Spleen (tissue), 11 donors: ENCODE results near the gene RELA. TPM values are rescaled to one million over a fixed set of nuclear protein-coding genes. Genes with fewer than 3 reads are reported as not detected.

Experiments used
- DNase-seq: peaks from one replicate; pipeline ENCODE4 v3.0.0-alpha.2; 2020
- H3K27ac ChIP-seq, 8 donors: fragments of 200-600 bp; sonication (generic) in 7 of 8; 1 replicate in 4 of 8; 2 replicates in 4 of 8; pipeline versions ENCODE4 v1.5.0 to v1.8.0; 2016 to 2021; ENCODE audit warnings: inconsistent platforms in 4 of 8, mild to moderate bottlenecking in 4 of 8, moderate library complexity in 1 of 8
- H3K27me3 ChIP-seq, 7 donors: fragments of 200-600 bp; sonication (generic) in 6 of 7; replicated peaks in 1 of 7; 1 replicate in 4 of 7; 2 replicates in 3 of 7; pipeline versions ENCODE4 v1.5.0 to v1.8.0; 2016 to 2021; ENCODE audit warnings: inconsistent platforms in 3 of 7, mild to moderate bottlenecking in 1 of 7
- H3K36me3 ChIP-seq, 6 donors: fragments of 200-600 bp; sonication (generic) in 5 of 6; 1 replicate in 4 of 6; 2 replicates in 2 of 6; pipeline versions ENCODE4 v1.5.0 to v1.8.0; 2016 to 2021; ENCODE audit warnings: inconsistent platforms in 2 of 6
- H3K4me1 ChIP-seq, 6 donors: fragments of 200-600 bp; sonication (generic) in 5 of 6; 1 replicate in 3 of 6; 2 replicates in 3 of 6; pipeline versions ENCODE4 v1.5.0 to v1.8.0; 2016 to 2021; ENCODE audit warnings: inconsistent platforms in 3 of 6
- H3K4me3 ChIP-seq, 8 donors: fragments of 200-600 bp; sonication (generic) in 7 of 8; 1 replicate in 4 of 8; 2 replicates in 4 of 8; pipeline versions ENCODE4 v1.5.0 to v1.8.0; 2016 to 2021; ENCODE audit warnings: inconsistent platforms in 4 of 8, mild to moderate bottlenecking in 4 of 8, moderate library complexity in 2 of 8
- H3K9me3 ChIP-seq, 8 donors: fragments of 200-600 bp; sonication (generic) in 7 of 8; 1 replicate in 4 of 8; 2 replicates in 4 of 8; pipeline versions ENCODE4 v1.5.0 to v1.8.0; 2016 to 2021; ENCODE audit warnings: inconsistent platforms in 4 of 8
- CTCF ChIP-seq, 11 experiments: fragments of 200-600 bp in 7 of 11; fragments of 450-650 bp in 4 of 11; sonication (generic) in 4 of 11; IDR thresholded peaks in 8 of 11; conservative IDR thresholded peaks in 3 of 11; 1 replicate in 7 of 11; 2 replicates in 4 of 11; pipeline versions ENCODE4 v1.4.0 to v1.8.0; 2016 to 2021; ENCODE audit warnings: antibody characterized with exemption in 11 of 11, inconsistent platforms in 4 of 11, mild to moderate bottlenecking in 1 of 11
- POLR2A ChIP-seq, 3 donors: fragments of 450-650 bp; IDR thresholded peaks; one replicate each; pipeline ENCODE4 v1.5.1; 2017; ENCODE audit warnings: antibody characterized with exemption in 3 of 3, mild to moderate bottlenecking in 1 of 3
- POLR2AphosphoS5 ChIP-seq, 3 donors: sonication (generic); formaldehyde crosslinking; IDR thresholded peaks; one replicate each; pipeline ENCODE4 v1.5.1; 2017; ENCODE audit warnings: antibody characterized with exemption in 3 of 3
- WGBS, 5 donors: extraction: QIAGEN DNeasy Blood & Tissue Kit in 3 of 5; methylation state at CpG; one replicate each; pipeline versions ENCODE4 v1.1.5 to v1.1.7; 2013 to 2018; 5-methylcytosine and 5-hydroxymethylcytosine counted together
- intact Hi-C: fragments of 100-400 bp; cut with DNase I; formaldehyde crosslinking; loops from one replicate; pipeline ENCODE4 v1.15.0; 2023; ENCODE audit warnings: low total_unique reads
- polyA plus RNA-seq, 3 donors: library from polyadenylated mRNA; stranded (reverse); fragments of 200-250 nt; gene quantifications; one replicate each; pipeline ENCODE4 v1.2.1, GENCODE V29; 2013
- total RNA-seq, 7 donors: library from RNA; depleted of rRNA in 3 of 7; stranded (reverse); fragments of >200 nt in 3 of 7; fragmentation: NEBNext Ultra II Directional in 4 of 7; extraction: Animal tissue kit (Norgen Biotek cat#: 25700) in 4 of 7; gene quantifications; one replicate each; pipeline versions ENCODE4 v1.1.0 to v1.2.1, GENCODE V29; 2016 to 2021
- donor health status: healthy with polysubstance abuse.
- donor health status: DM: no; HTN: no; CAD: no; lungs with moderate emphysema.
- donor health status: DM: no; HTN: no; CAD: no.
- donor health status: Bipolar disorder and iron deficiency.
- donor health status: healthy.
- donor health status: DM: no; HTN: no; CAD: no.
- donor health status: DM: yes; HTN: yes; CAD: no.

The RELA gene
- total and polyA plus RNA-seq, 10 donors = 25.8 to 115 (median 69.5) TPM

DNA sequence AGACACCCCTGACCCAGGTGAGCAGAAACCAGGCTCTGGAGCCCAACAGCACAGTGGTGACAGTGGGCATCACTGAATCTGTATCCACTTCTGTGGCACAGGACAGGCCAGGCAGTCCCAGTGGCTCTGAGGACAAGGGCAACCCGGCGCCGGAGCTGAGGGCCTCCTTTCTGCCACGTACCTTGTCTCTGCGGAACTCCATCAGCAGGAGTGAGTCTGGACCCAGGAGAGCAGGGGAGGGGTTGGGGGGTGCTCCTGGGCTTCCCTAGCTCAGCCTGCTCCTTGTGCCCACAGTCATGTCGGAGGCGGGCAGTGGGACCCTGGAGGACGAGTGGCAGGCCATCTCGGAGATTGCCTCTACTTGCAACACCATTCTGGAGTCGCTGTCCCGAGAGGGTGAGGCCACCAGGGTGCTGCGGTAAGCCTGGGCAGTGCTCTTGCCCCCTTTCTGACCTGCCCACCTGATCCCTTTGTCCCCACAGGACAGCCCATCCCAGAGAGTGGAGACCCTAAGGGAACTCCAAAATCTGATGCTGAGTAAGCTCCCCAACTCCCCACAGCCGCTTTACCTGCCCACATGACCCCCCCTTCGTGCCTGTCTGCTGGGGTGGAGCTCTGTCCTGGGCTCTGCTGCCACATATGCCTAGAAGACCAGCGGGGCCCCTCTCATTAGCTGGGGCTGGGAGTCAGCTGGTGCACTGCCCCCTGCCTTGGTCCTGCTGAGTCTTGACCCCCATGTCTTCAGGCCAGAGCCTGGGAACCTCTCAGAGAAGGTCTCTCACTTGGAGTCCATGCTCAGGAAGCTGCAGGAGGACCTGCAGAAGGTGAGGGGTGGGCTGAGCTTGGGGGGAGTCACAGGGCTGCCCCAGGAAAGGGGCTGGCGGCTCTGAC is 12.8 kb downstream of the RELA start:
- Histone ChIP-seq H3K4me3 (no peak overlapping the region), H3K4me1 (peaks cover 32 to 92% (median 65%) of the 10 kb centered on the region in 6 donors), H3K27me3 (no peaks in the 10 kb centered on the region), H3K36me3 (peaks cover 10 to 85% (median 76%) of the 10 kb centered on the region in 6 donors), H3K27ac (peak overlapping the region in 7 of 8 donors; percentile 93 to 99 (median 97)), H3K9me3 (no peaks in the 10 kb centered on the region)
- DNase-seq = peak; percentile 74
- intact Hi-C loops = no loop called here
- TF ChIP-seq POLR2A (IDR thresholded peaks at IDR 0.05) (no peak), POLR2AphosphoS5 (IDR thresholded peaks at IDR 0.05) (peak in 1 of 3 donors; percentile 47)
- WGBS, 5 donors = 84 to 94% (median 88%) methylated on average over 6 to 16 of the region's 16 CpGs

GRCh38 chr11:65648997-65649493 is 13.7 kb downstream of the RELA start:
- peaks cover 29 to 92% (median 60%) of the 10 kb centered on the region in 6 donors for H3K4me1 ChIP-seq
- DNase-seq = peak; percentile 74
- H3K9me3 ChIP-seq = no peaks in the 10 kb centered on the region
- H3K4me3 ChIP-seq = no peak overlapping the region
- H3K36me3 ChIP-seq = peaks cover 10 to 85% (median 75%) of the 10 kb centered on the region in 6 donors
- intact Hi-C loops = no loop called here
- WGBS, 5 donors = 71 to 91% (median 86%) methylated on average over 7 to 12 of the region's 12 CpGs
- TF ChIP-seq POLR2AphosphoS5 (IDR thresholded peaks at IDR 0.05) (peak in 1 of 3 donors; percentile 23), CTCF (IDR thresholded peaks at IDR 0.05 in 8 of 11, conservative IDR thresholded peaks at IDR 0.05 in 3 of 11) (no peak), POLR2A (IDR thresholded peaks at IDR 0.05) (no peak)
- H3K27me3 ChIP-seq = no peaks in the 10 kb centered on the region
- peak overlapping the region in 4 of 8 donors; percentile 93 to 99 (median 97) for H3K27ac ChIP-seq

GRCh38 chr11:65646958-65647701 is 15.6 kb downstream of the RELA start:
- DNase-seq = peak; percentile 83
- TF ChIP-seq CTCF (IDR thresholded peaks at IDR 0.05 in 8 of 11, conservative IDR thresholded peaks at IDR 0.05 in 3 of 11) = no peak
- TF ChIP-seq POLR2AphosphoS5 (IDR thresholded peaks at IDR 0.05) = peak in 2 of 3 donors; percentile 45 to 65
- intact Hi-C loops = no loop called here
- Histone ChIP-seq H3K4me3 (peak overlapping the region in 4 of 8 donors; percentile 1 to 56 (median 31)), H3K4me1 (peaks cover 20 to 92% (median 59%) of the 10 kb centered on the region in 6 donors), H3K36me3 (peaks cover 10 to 98% (median 91%) of the 10 kb centered on the region in 6 donors), H3K27me3 (no peaks in the 10 kb centered on the region), H3K27ac (peak overlapping the region in 6 of 8 donors; percentile 25 to 79 (median 55)), H3K9me3 (no peaks in the 10 kb centered on the region)
- 71 to 88% (median 77%) methylated on average over 55 to 87 of the region's 87 CpGs for WGBS, 5 donors

DNA sequence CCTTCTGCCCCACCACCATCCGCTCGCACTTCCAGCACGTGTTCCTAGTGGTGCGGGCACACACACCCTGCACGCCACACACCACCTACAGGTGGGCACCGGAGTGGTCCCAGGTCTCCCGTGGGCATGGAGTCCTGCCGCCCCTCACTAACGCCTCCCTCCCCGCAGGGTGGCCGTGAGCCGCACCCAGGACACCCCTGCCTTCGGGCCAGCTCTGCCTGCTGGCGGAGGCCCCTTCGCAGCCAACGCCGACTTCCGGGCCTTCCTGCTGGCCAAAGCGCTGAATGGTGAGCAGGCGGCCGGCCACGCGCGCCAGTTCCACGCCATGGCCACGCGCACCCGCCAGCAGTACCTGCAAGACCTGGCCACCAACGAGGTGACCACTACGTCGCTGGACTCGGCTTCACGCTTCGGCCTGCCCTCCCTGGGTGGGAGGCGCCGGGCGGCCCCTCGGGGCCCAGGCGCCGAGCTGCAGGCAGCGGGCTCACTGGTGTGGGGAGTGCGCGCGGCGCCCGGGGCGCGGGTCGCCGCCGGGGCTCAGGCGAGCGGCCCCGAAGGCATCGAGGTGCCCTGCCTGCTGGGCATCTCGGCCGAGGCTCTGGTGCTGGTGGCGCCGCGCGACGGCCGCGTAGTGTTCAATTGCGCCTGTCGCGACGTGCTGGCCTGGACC is 16.3 kb downstream of the RELA start:
- peak overlapping the region in 5 of 8 donors; percentile 25 to 79 (median 69) for H3K27ac ChIP-seq
- H3K36me3 ChIP-seq = peaks cover 10 to 100% (median 95%) of the 10 kb centered on the region in 6 donors
- DNase-seq = peak; percentile 74
- no peaks in the 10 kb centered on the region for H3K9me3 ChIP-seq
- intact Hi-C loops = no loop called here
- TF ChIP-seq POLR2AphosphoS5 (IDR thresholded peaks at IDR 0.05) = peak in 2 of 3 donors; percentile 49 to 53
- TF ChIP-seq CTCF (IDR thresholded peaks at IDR 0.05 in 8 of 11, conservative IDR thresholded peaks at IDR 0.05 in 3 of 11) = no peak
- 94 to 97% (median 95%) methylated on average over 24 to 68 of the region's 68 CpGs for WGBS, 5 donors
- peaks cover 20 to 92% (median 59%) of the 10 kb centered on the region in 6 donors for H3K4me1 ChIP-seq
- peak overlapping the region in 2 of 8 donors; percentile 28 to 56 for H3K4me3 ChIP-seq
- no peaks in the 10 kb centered on the region for H3K27me3 ChIP-seq
